Measurements from ENCODE around the gene CYP19A1. TPM values are rescaled to one million over a fixed set of nuclear protein-coding genes. Genes with fewer than 3 reads are reported as not detected.

CYP19A1 gene
- polyA plus RNA-seq, 1 of the 3 experiments (the other 2 are of a cell fraction): 0.03 TPM

DNA sequence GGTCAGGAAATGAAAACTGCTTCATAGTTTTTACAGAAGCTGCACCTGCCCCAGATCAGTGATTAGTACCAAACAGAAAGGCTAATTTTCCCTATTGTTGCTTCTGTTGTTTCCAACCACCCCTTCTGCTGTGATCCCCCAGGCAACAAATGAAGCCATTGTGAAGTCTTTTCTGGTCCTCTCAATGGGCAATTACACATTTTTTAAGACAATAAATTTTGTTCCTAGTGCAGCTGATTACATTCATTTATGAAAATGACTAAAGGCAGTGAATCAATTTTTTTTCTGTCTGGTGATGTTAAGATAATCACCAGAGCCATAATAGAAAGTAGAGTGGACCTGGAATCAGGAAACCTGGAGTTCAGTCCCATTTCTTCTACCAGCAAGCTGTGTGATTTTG, 35.7 kb upstream of the CYP19A1 start (continued):
- TF ChIP-seq, protein P1, sequence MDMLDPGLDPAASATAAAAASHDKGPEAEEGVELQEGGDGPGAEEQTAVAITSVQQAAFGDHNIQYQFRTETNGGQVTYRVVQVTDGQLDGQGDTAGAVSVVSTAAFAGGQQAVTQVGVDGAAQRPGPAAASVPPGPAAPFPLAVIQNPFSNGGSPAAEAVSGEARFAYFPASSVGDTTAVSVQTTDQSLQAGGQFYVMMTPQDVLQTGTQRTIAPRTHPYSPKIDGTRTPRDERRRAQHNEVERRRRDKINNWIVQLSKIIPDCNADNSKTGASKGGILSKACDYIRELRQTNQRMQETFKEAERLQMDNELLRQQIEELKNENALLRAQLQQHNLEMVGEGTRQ (IDR thresholded peaks at IDR 0.05; ENCODE audit: borderline replicate concordance, low read depth, low read length): no peak
- no peak for TF ChIP-seq TEAD4 (IDR thresholded peaks at IDR 0.05; ENCODE audit: borderline replicate concordance, insufficient read depth)
- TF ChIP-seq EZH2phosphoT487 (IDR thresholded peaks at IDR 0.05; ENCODE audit: borderline replicate concordance, low read depth): no peak
- TF ChIP-seq, protein P2, sequence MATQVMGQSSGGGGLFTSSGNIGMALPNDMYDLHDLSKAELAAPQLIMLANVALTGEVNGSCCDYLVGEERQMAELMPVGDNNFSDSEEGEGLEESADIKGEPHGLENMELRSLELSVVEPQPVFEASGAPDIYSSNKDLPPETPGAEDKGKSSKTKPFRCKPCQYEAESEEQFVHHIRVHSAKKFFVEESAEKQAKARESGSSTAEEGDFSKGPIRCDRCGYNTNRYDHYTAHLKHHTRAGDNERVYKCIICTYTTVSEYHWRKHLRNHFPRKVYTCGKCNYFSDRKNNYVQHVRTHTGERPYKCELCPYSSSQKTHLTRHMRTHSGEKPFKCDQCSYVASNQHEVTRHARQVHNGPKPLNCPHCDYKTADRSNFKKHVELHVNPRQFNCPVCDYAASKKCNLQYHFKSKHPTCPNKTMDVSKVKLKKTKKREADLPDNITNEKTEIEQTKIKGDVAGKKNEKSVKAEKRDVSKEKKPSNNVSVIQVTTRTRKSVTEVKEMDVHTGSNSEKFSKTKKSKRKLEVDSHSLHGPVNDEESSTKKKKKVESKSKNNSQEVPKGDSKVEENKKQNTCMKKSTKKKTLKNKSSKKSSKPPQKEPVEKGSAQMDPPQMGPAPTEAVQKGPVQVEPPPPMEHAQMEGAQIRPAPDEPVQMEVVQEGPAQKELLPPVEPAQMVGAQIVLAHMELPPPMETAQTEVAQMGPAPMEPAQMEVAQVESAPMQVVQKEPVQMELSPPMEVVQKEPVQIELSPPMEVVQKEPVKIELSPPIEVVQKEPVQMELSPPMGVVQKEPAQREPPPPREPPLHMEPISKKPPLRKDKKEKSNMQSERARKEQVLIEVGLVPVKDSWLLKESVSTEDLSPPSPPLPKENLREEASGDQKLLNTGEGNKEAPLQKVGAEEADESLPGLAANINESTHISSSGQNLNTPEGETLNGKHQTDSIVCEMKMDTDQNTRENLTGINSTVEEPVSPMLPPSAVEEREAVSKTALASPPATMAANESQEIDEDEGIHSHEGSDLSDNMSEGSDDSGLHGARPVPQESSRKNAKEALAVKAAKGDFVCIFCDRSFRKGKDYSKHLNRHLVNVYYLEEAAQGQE (IDR thresholded peaks at IDR 0.05; ENCODE audit: low read depth, low read length): no peak
- TF ChIP-seq, protein P3, sequence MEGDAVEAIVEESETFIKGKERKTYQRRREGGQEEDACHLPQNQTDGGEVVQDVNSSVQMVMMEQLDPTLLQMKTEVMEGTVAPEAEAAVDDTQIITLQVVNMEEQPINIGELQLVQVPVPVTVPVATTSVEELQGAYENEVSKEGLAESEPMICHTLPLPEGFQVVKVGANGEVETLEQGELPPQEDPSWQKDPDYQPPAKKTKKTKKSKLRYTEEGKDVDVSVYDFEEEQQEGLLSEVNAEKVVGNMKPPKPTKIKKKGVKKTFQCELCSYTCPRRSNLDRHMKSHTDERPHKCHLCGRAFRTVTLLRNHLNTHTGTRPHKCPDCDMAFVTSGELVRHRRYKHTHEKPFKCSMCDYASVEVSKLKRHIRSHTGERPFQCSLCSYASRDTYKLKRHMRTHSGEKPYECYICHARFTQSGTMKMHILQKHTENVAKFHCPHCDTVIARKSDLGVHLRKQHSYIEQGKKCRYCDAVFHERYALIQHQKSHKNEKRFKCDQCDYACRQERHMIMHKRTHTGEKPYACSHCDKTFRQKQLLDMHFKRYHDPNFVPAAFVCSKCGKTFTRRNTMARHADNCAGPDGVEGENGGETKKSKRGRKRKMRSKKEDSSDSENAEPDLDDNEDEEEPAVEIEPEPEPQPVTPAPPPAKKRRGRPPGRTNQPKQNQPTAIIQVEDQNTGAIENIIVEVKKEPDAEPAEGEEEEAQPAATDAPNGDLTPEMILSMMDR (IDR thresholded peaks at IDR 0.05): no peak
- peak; percentile 91 for TF ChIP-seq RCOR1 (IDR thresholded peaks at IDR 0.05; ENCODE audit: low read length)
- TF ChIP-seq GABPA (IDR thresholded peaks at IDR 0.05; ENCODE audit: low read depth): no peak
- TF ChIP-seq TCF12 (IDR thresholded peaks at IDR 0.05): peak; percentile 17; the same call in 1 of the 2 replicates
- no peak for TF ChIP-seq SIN3A (IDR thresholded peaks at IDR 0.05; ENCODE audit: borderline replicate concordance, low read depth, low read length)
- TF ChIP-seq YY1 (IDR thresholded peaks at IDR 0.05; ENCODE audit: low read depth): no peak
- TF ChIP-seq MXI1 (IDR thresholded peaks at IDR 0.05; ENCODE audit: low read depth, low read length): peak; percentile 43; the same call in 1 of the 2 replicates
- TF ChIP-seq EP300 (IDR thresholded peaks at IDR 0.05; ENCODE audit: borderline replicate concordance in 1 of 2, low read depth in 1 of 2, low read length in 1 of 2): peak in 1 of 2 experiments; percentile 85; a peak in 2 of 4 replicates
- peak; percentile 53; the same call in 1 of the 2 replicates for TF ChIP-seq RFX5 (IDR thresholded peaks at IDR 0.05; ENCODE audit: low read length)
- no peak for TF ChIP-seq TAF1 (IDR thresholded peaks at IDR 0.05; ENCODE audit: borderline replicate concordance, low read depth, low read length)
- TF ChIP-seq, protein P4, sequence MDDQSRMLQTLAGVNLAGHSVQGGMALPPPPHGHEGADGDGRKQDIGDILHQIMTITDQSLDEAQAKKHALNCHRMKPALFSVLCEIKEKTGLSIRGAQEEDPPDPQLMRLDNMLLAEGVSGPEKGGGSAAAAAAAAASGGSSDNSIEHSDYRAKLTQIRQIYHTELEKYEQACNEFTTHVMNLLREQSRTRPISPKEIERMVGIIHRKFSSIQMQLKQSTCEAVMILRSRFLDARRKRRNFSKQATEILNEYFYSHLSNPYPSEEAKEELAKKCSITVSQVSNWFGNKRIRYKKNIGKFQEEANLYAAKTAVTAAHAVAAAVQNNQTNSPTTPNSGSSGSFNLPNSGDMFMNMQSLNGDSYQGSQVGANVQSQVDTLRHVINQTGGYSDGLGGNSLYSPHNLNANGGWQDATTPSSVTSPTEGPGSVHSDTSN (IDR thresholded peaks at IDR 0.05): no peak
- TF ChIP-seq ELF1 (IDR thresholded peaks at IDR 0.05): no peak
- TF ChIP-seq, protein P5, sequence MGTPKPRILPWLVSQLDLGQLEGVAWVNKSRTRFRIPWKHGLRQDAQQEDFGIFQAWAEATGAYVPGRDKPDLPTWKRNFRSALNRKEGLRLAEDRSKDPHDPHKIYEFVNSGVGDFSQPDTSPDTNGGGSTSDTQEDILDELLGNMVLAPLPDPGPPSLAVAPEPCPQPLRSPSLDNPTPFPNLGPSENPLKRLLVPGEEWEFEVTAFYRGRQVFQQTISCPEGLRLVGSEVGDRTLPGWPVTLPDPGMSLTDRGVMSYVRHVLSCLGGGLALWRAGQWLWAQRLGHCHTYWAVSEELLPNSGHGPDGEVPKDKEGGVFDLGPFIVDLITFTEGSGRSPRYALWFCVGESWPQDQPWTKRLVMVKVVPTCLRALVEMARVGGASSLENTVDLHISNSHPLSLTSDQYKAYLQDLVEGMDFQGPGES (IDR thresholded peaks at IDR 0.05; ENCODE audit: low read depth, low read length): no peak
- TF ChIP-seq, protein P6, sequence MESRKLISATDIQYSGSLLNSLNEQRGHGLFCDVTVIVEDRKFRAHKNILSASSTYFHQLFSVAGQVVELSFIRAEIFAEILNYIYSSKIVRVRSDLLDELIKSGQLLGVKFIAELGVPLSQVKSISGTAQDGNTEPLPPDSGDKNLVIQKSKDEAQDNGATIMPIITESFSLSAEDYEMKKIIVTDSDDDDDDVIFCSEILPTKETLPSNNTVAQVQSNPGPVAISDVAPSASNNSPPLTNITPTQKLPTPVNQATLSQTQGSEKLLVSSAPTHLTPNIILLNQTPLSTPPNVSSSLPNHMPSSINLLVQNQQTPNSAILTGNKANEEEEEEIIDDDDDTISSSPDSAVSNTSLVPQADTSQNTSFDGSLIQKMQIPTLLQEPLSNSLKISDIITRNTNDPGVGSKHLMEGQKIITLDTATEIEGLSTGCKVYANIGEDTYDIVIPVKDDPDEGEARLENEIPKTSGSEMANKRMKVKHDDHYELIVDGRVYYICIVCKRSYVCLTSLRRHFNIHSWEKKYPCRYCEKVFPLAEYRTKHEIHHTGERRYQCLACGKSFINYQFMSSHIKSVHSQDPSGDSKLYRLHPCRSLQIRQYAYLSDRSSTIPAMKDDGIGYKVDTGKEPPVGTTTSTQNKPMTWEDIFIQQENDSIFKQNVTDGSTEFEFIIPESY (IDR thresholded peaks at IDR 0.05; ENCODE audit: borderline replicate concordance, low read depth): no peak
- no peak for TF ChIP-seq POLR2AphosphoS5 (IDR thresholded peaks at IDR 0.05; ENCODE audit: low read depth, low read length)
- TF ChIP-seq NRF1 (IDR thresholded peaks at IDR 0.05; ENCODE audit: low read depth, low read length): no peak

Data from SK-N-SH (cell line).